ENCODE measurements around the gene NPHS1. TPM values are rescaled to one million over a fixed set of nuclear protein-coding genes. Genes with fewer than 3 reads are reported as not detected.
"Not testable (repeated sequence)": the region's sequence is repeated elsewhere in the genome, so short reads cannot be mapped to it uniquely, and the experiment has no call there.

NPHS1 gene
- total RNA-seq, 4 donors from 2014 or later = not detected

GRCh38 chr19:35843676-35844481 is 8.4 kb downstream of the NPHS1 start:
- peaks cover 66% of the 10 kb centered on the region for H3K27me3 ChIP-seq

GRCh38 chr19:35842666-35843272 is 9.5 kb downstream of the NPHS1 start:
- TF ChIP-seq EP300 (IDR thresholded peaks at IDR 0.05) = no peak
- TF ChIP-seq CTCF (IDR thresholded peaks at IDR 0.05) = no peak
- TF ChIP-seq POLR2AphosphoS5 (IDR thresholded peaks at IDR 0.05) = no peak
- TF ChIP-seq POLR2A (IDR thresholded peaks at IDR 0.05) = no peak

More at GRCh38 chr19:35843676-35844481, 8.4 kb downstream of the NPHS1 start:
- Histone ChIP-seq H3K4me1 (peaks cover 19% of the 10 kb centered on the region), H3K36me3 (no peaks in the 10 kb centered on the region), H3K27ac (no peak overlapping the region), H3K9me3 (peaks cover 3% of the 10 kb centered on the region), H3K4me3 (no peak overlapping the region)
- 11% methylated on average over 10 of the region's 42 CpGs for WGBS
- no peak for TF ChIP-seq POLR2A (IDR thresholded peaks at IDR 0.05)
- no peak for TF ChIP-seq CTCF (IDR thresholded peaks at IDR 0.05)
- TF ChIP-seq EP300 (IDR thresholded peaks at IDR 0.05) = no peak
- no peak for TF ChIP-seq POLR2AphosphoS5 (IDR thresholded peaks at IDR 0.05)
- no peak for DNase-seq (ENCODE audit: low spot score in 2 of 2)

DNA sequence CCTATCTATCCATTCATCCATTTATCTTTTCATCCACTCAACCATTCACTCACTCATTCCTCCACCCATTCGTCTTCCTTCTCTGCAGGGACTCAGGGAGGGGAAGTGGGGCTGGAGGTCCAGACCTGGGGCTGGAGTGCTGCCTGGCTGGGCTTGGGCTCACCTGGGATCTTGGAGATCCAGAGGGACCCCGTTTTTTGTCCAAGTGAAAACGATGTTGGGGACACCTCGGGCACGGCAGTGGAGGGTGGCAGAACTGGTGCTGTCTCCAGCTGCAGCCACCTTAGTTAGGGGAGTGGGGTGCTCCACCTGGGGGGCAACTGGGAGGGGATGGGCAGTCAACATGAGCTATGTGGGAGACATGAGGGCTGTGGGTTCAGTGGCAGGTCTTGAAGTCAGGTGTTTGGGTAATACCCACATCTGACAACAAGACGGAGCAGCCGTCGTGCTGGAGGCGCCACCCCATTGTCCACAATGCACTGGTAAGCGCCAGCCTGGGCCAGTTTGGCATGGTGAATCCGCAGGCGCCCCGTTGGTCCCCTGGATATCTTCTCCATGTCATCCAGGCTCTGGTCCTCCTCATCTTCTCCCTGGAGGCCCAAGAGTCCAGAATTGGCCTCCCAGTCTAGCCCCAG is 10.2 kb downstream of the NPHS1 start:
- WGBS = 80% methylated on average over 12 of the region's 13 CpGs
- no peak for DNase-seq (ENCODE audit: low spot score in 2 of 2)
- H3K36me3 ChIP-seq = no peaks in the 10 kb centered on the region
- H3K27me3 ChIP-seq = peaks cover 56% of the 10 kb centered on the region
- peaks cover 19% of the 10 kb centered on the region for H3K4me1 ChIP-seq
- peaks cover 4% of the 10 kb centered on the region for H3K9me3 ChIP-seq
- H3K4me3 ChIP-seq = no peak overlapping the region
- TF ChIP-seq POLR2A (IDR thresholded peaks at IDR 0.05) = no peak
- no peak for TF ChIP-seq POLR2AphosphoS5 (IDR thresholded peaks at IDR 0.05)
- TF ChIP-seq CTCF (IDR thresholded peaks at IDR 0.05) = no peak
- no peak for TF ChIP-seq EP300 (IDR thresholded peaks at IDR 0.05)
- no peak overlapping the region for H3K27ac ChIP-seq

More at GRCh38 chr19:35842666-35843272, 9.5 kb downstream of the NPHS1 start:
- no peak overlapping the region for H3K4me3 ChIP-seq
- no peaks in the 10 kb centered on the region for H3K36me3 ChIP-seq
- DNase-seq (ENCODE audit: low spot score in 2 of 2) = no peak
- peaks cover 19% of the 10 kb centered on the region for H3K4me1 ChIP-seq
- H3K9me3 ChIP-seq = peaks cover 4% of the 10 kb centered on the region
- no peak overlapping the region for H3K27ac ChIP-seq
- 87% methylated on average over 4 of the region's 4 CpGs for WGBS
- H3K27me3 ChIP-seq = peaks cover 58% of the 10 kb centered on the region

DNA sequence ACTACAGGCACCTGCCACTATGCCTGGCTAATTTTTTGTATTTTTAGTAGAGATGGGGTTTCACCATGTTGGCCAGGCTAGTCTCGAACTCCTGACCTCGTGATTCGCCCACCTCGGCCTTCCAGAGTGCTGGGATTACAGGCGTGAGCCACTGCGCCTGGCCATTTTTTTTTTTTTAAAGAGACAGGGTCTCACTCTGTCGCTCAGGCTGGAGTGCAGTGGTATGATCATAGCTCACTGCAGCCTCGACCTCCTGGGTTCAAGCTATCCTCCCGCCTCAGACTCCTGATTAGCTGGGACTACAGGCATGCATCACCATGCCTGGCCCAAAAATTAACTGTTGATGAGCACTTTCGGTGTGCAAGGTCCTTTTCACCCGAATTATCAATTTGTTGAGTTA is 16.2 kb downstream of the NPHS1 start:
- H3K4me3 ChIP-seq; H3K9me3 ChIP-seq; H3K4me1 ChIP-seq; H3K36me3 ChIP-seq; DNase-seq (ENCODE audit: low spot score in 2 of 2); H3K27ac ChIP-seq: not testable (repeated sequence)
- WGBS = 62% methylated on average over 11 of the region's 11 CpGs
- peaks cover 42% of the 10 kb centered on the region for H3K27me3 ChIP-seq

GRCh38 chr19:35833972-35834371 is 18.3 kb downstream of the NPHS1 start:
- no peak overlapping the region for H3K4me3 ChIP-seq
- H3K4me1 ChIP-seq = no peaks in the 10 kb centered on the region
- H3K27me3 ChIP-seq = peaks cover 47% of the 10 kb centered on the region
- 48% methylated on average over 7 of the region's 7 CpGs for WGBS
- no peak for TF ChIP-seq CTCF (IDR thresholded peaks at IDR 0.05)
- no peak for TF ChIP-seq EP300 (IDR thresholded peaks at IDR 0.05)
- no peak for TF ChIP-seq POLR2AphosphoS5 (IDR thresholded peaks at IDR 0.05)
- no peak for TF ChIP-seq POLR2A (IDR thresholded peaks at IDR 0.05)
- H3K36me3 ChIP-seq = no peaks in the 10 kb centered on the region
- DNase-seq (ENCODE audit: low spot score in 2 of 2) = no peak
- no peak overlapping the region for H3K27ac ChIP-seq
- H3K9me3 ChIP-seq = peaks cover 2% of the 10 kb centered on the region
